HG02870 (cell line): ENCODE results near the gene TBC1D8.

ENCODE experiments used
- ATAC-seq: cut with Tn5 transposase; IDR thresholded peaks from one replicate; pipeline ENCODE4 v1.9.1; 2021; ENCODE audit warnings: mild to moderate bottlenecking, moderate library complexity; ENCODE audit not compliant: unreplicated experiment

The TBC1D8 gene

GRCh38 chr2:101037161-101037755 is 113.9 kb downstream of the TBC1D8 start:
- ATAC-seq: no peak

DNA sequence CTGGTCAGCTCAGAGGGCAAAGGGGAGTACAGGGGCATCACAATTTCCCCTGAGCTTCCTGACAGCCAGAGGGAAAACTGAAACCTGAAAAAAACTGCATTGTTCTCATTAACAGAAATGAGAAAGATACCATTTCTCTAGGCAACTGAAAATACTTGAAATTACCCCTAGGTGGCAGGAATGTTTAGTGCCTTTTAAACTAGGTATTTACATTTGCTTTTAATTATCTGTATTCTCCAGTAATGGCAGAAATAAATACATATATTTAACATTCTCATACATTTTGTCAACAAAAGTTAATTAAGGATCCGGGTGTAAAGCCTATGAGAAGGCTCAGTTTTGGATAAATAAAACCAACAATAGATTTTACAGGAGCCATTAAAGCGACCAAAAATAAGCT is 114.6 kb downstream of the TBC1D8 start:
- no peak for ATAC-seq

DNA sequence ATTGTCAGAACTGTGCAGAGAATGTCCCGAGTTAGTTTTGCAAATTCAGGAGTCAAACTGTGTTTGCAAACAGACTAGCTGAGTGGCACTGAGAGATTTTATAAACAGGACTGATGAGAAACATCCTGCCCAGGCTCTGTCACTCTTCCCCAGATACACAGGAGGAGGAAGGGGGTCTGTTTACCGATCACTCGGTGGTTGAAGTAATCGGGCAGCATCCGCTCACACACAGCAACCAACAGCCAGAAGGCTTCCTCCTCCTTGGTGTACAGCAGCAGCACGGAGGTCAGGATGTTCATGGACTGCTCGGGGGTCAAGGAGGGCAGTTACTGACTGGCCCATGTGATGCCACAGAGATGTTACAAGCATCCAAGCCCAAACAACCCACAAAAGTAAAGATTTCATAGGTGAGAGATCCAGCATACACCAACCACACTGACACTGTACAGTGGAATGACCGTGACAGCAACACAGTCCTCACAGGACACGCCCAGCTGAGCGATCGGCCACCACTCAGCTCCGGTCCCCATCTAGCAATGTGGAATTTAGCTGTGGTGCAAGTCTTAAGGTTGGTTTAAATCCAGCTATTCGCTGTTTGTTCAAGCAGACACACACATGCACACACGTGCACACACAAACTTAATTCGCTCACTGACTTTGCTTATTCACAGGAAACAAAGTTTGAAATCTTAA is 119.0 kb downstream of the TBC1D8 start:
- ATAC-seq: no peak

GRCh38 chr2:101030866-101031554 is 120.2 kb downstream of the TBC1D8 start:
- ATAC-seq: no peak

DNA sequence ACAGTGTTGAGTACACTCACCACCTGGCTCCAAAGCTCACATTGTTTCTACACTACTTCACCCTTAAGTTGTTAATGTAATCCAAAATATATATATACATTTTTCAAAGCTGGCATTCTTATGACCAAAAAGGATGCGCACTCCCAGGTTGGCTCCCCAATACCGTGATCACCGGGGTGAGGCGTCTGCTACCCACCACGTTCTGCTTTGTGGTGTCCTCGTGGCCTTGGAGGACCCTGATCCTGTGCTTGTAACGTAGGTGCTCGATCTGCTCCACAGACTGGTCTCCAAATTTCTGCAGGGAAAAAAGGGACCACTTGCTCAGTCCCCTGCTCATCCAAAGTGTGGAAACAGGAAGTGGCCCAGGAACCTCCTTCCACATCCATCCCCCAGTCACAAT is 123.3 kb downstream of the TBC1D8 start:
- no peak for ATAC-seq

DNA sequence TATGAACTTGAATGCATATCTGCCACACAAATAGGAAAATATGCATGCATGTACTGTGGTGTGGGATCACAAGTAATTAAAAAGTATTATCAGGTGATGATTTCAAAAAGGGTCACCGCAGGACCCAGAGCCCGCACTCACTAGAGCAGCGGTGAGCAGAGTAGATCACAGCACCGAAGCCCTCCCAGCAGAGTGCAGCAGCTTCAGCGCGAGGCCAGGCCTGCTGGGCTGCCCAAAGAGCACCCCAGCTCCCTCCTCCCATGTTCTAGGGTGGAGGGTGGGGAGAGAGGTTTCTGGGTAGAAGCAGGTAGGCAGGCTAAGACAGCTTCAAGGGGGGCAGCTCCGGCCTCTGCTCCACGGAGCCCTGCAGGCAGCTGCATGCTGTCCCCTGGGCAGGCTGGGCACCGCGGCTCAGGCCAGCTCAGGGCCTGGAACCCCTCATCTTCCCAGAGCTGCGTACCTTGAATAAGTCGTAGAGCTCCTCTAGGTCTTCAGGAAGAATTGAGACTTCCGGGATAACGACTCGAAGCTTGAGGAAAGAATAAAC is 124.2 kb downstream of the TBC1D8 start:
- ATAC-seq: no peak

DNA sequence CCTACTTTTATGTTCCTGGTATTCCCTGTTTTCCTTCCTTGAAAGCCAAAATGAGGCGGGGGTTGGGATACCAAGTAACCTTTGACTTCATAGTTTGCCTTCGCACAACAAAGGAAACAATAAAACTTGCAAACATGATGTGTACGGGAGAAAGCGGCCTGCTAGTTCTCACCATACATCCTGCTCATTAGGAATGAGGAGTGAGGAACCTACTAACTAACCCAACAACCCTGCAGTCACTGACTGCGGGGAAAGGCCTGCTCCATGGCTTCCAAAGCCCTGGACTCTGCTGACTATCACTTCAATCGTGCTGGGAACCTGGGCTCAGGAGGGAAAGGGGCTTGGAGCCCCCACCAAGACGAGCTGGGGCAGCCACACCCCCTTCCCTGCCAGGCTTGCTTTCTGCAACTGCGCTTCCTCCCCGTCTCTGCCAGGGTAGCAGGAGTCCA is 124.9 kb downstream of the TBC1D8 start:
- no peak for ATAC-seq

DNA sequence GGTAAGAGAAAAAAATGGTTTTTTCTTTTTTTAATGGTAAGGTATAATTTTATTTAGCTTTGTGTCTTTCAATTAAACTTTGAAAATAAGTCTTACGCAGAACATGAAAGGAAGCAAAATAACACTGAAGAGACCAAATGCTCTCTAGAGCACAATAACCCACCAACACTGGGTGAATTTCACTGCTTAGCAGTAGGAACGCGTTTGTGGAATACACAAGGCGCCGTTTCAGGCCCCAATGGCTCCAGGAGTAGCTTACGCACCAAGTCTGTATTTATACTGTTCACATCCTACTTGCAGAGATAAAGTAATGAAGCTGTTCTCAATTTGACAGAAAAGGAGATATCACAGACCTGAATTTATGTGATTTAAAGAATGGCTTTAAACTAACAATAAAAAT is 125.6 kb downstream of the TBC1D8 start:
- no peak for ATAC-seq

- no peak for ATAC-seq
These were observed 127.7 kb downstream of the TBC1D8 start for GRCh38 chr2:101023327-101024107.

DNA sequence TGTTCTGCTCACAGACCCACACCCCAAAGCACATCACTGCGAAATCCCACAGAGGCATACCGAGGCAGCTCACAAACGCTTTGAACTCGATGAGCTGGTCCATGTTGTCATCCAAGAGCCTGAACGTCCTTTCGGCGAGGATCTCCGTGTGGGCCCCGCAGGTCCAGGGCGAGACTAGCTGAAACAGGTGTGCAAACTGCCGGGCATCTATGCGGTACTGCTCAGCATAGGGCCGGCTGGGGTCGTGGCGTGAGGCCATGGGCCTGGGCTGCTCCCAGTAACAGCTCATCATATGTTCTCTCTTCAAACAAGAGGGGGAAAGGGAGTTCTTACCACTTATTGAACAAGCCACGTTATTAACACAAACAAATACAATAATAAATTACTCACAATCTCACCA is 129.0 kb downstream of the TBC1D8 start:
- no peak for ATAC-seq

DNA sequence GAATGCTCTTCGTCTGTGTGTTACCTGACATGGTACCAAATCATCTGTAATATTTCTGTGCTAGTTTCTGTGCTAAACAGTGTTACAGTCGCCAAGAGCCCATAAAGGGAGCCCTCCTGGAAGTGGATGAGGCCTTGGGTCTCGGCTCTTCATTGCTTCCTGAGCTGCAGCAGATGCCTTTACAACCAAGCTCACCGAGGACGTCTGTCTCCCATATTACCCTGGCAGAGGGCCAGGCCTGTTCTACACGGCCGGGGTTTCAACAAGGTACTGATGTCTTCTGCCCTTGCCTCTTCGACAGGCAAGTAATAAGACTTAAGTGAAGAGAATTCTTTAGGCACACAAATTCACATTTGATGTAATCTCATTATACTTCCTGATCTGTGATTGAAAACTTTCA is 132.2 kb downstream of the TBC1D8 start:
- ATAC-seq: no peak

DNA sequence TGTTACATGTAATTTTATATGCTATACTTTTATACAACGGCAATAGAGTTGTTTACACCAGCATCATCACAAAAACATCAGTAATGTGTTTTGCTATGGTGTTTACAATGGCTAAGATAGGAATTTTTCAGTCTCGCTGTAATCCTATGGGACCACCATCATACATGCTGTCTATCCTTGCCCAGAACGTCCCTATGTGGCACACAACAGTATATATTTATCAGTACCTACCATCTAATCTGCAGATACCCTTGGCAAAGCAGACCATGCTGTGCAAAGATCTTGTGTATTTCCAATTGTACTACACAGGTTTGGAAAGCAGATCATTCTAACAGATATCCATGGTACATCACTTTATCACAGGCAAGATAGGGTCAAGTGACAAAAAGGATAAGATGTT is 133.8 kb downstream of the TBC1D8 start:
- no peak for ATAC-seq

DNA sequence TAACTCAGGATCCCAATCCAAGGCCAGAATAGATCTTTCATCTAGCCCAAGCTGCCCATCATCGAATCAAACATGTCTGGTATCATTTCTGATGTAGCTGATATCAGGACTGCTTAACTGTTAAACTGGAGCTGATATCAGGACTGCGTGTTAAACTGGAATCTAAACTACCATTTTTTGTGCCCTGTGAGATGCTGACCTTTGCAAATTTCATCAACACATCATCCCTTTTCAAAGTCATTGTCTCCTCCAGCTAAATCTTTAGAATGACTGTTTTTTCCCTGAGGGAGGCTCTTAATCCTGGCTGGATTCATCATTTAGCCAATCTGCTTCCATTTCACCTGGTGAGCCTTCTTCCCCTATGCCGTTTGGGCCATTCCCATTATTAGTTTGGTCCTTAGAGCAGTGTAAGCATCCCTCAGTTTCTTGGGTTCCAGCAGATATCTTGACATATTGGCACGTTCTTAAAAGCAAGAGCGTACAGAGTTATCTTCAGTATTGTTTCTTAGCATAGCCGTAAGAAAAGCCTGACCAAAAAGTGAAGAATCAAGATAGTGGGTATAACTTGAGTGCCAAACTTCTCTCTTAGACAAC is 136.8 kb downstream of the TBC1D8 start:
- ATAC-seq: no peak

- ATAC-seq: no peak
These were observed 138.4 kb downstream of the TBC1D8 start for GRCh38 chr2:101012706-101013181.

GRCh38 chr2:101012054-101012705 is 139.0 kb downstream of the TBC1D8 start:
- peak; percentile 86 for ATAC-seq

GRCh38 chr2:101011152-101011551 is 140.0 kb downstream of the TBC1D8 start:
- ATAC-seq: no peak

DNA sequence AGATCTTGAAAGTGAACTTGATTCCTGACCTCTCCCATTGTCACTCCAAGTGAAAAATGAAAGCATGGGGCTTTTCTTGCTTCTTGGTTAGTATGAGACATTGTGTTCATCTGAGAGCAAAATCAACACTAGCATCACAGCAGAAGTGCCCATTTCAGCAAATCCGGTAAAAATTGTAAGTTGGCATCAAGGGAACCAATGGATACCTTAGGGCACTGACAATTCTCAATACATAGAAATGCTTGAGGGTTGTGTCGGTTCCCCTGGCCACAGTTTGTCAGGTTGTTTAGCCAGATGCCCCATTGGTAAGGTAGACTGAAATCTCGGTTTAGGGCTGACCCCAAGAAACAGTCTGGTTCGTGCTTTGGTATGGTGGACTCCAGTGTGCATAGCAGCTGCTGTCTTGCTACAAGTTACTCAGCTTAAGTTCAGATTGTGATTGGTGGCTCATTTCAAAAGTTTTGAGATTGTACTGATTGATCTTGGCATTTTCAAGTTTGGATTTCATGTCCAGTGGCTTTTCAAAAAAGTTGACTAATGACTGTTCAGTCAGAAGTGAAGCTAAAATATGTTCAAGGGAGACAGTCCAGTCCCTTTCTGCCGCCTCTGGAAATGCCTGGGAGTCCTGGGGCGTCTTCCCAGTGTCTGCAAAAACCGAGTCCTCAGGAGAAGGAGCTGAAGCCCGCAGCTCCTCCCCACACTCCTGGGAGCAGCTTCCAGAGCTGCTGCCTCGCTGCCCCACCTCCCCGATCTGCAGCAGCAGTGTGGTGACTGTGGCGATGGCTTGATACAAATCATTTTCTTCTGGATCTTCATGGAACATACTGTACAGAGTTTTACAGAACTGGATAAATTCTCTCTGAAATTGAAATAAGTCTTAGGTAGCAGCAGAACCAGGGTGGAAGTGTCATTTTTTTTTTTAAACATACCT is 143.5 kb downstream of the TBC1D8 start:
- no peak for ATAC-seq

- ATAC-seq: no peak
These were observed 145.0 kb downstream of the TBC1D8 start for GRCh38 chr2:101006065-101006715.
